ENCODE results near the gene KCNJ18.
"Not testable (repeated sequence)": the region's sequence is repeated elsewhere in the genome, so short reads cannot be mapped to it uniquely, and the experiment has no call there.

GRCh38 chr17:21706546-21706945 is 14.2 kb downstream of the KCNJ18 start:
- TF ChIP-seq POLR2A, CTCF (IDR thresholded peaks at IDR 0.05): not testable (repeated sequence)

All from right lobe of liver (tissue), 4 donors.